ENCODE results near the gene UTS2B.

GRCh38 chr3:191316876-191317603, 13.3 kb downstream of the UTS2B start:
- TF ChIP-seq, protein P1, sequence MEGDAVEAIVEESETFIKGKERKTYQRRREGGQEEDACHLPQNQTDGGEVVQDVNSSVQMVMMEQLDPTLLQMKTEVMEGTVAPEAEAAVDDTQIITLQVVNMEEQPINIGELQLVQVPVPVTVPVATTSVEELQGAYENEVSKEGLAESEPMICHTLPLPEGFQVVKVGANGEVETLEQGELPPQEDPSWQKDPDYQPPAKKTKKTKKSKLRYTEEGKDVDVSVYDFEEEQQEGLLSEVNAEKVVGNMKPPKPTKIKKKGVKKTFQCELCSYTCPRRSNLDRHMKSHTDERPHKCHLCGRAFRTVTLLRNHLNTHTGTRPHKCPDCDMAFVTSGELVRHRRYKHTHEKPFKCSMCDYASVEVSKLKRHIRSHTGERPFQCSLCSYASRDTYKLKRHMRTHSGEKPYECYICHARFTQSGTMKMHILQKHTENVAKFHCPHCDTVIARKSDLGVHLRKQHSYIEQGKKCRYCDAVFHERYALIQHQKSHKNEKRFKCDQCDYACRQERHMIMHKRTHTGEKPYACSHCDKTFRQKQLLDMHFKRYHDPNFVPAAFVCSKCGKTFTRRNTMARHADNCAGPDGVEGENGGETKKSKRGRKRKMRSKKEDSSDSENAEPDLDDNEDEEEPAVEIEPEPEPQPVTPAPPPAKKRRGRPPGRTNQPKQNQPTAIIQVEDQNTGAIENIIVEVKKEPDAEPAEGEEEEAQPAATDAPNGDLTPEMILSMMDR (IDR thresholded peaks at IDR 0.05), result no peak
- no peak for TF ChIP-seq POLR2A (IDR thresholded peaks at IDR 0.05)
